ENCODE results near the gene TNRC18.

The TNRC18 gene

GRCh38 chr7:5396999-5397663 lies 26.5 kb downstream of the TNRC18 start:
- DNase-seq (ENCODE audit: insufficient read length, low spot score) (no peak), FAIRE-seq (no peak)
- no peak for TF ChIP-seq CTCF (IDR thresholded peaks at IDR 0.05; ENCODE audit: insufficient read depth, missing control alignments)

GRCh38 chr7:5396542-5396941 lies 27.1 kb downstream of the TNRC18 start:
- peak; percentile 30 for TF ChIP-seq CTCF (IDR thresholded peaks at IDR 0.05; ENCODE audit: insufficient read depth, missing control alignments)
- no peak for FAIRE-seq
- no peak for DNase-seq (ENCODE audit: insufficient read length, low spot score)

- DNase-seq (ENCODE audit: insufficient read length, low spot score) (no peak), FAIRE-seq (no peak)
- no peak for TF ChIP-seq CTCF (IDR thresholded peaks at IDR 0.05; ENCODE audit: insufficient read depth, missing control alignments)
These were observed 28.4 kb downstream of the TNRC18 start for GRCh38 chr7:5395246-5395645.

- TF ChIP-seq CTCF (IDR thresholded peaks at IDR 0.05; ENCODE audit: insufficient read depth, missing control alignments): no peak
- FAIRE-seq (no peak), DNase-seq (ENCODE audit: insufficient read length, low spot score) (no peak)
These were observed 29.1 kb downstream of the TNRC18 start for GRCh38 chr7:5394264-5395105.

- DNase-seq (ENCODE audit: insufficient read length, low spot score) (no peak), FAIRE-seq (no peak)
- TF ChIP-seq CTCF (IDR thresholded peaks at IDR 0.05; ENCODE audit: insufficient read depth, missing control alignments): no peak
These were observed 29.9 kb downstream of the TNRC18 start for GRCh38 chr7:5393748-5394147.

GRCh38 chr7:5393328-5393727 lies 30.3 kb downstream of the TNRC18 start:
- no peak for FAIRE-seq
- TF ChIP-seq CTCF (IDR thresholded peaks at IDR 0.05; ENCODE audit: insufficient read depth, missing control alignments): no peak
- DNase-seq (ENCODE audit: insufficient read length, low spot score): no peak

- FAIRE-seq: no peak
- no peak for TF ChIP-seq CTCF (IDR thresholded peaks at IDR 0.05; ENCODE audit: insufficient read depth, missing control alignments)
- no peak for DNase-seq (ENCODE audit: insufficient read length, low spot score)
These were observed 32.7 kb downstream of the TNRC18 start for GRCh38 chr7:5390918-5391317.
